Mesenchymal stem cell (in vitro differentiated cells and primary cell): ENCODE results near the gene PDCD6IP.

ENCODE experiments used
- DNase-seq: peaks from one replicate; pipeline ENCODE4 v3.0.0-alpha.2; 2013
- H2AFZ ChIP-seq: one replicate; pipeline ENCODE4 v1.6.1; 2013; ENCODE audit warnings: low read depth, mild to moderate bottlenecking, control low read depth, inconsistent platforms, low read length, moderate library complexity
- H2AK5ac ChIP-seq: 2 replicates; pipeline ENCODE4 v1.6.1; 2013; ENCODE audit warnings: low read length, moderate library complexity, mild to moderate bottlenecking, inconsistent platforms; ENCODE audit not compliant: severe bottlenecking
- H2BK120ac ChIP-seq: one replicate; pipeline ENCODE4 v1.6.1; 2013; ENCODE audit warnings: low read depth, mild to moderate bottlenecking, inconsistent platforms, low read length, moderate library complexity
- H2BK12ac ChIP-seq, 2 experiments: one replicate each; pipeline ENCODE4 v1.6.1; 2013; ENCODE audit warnings: inconsistent platforms in 2 of 2, low read length in 2 of 2, mild to moderate bottlenecking in 2 of 2, moderate library complexity in 2 of 2, control low read depth in 1 of 2
- H2BK15ac ChIP-seq: one replicate; pipeline ENCODE4 v1.6.1; 2013; ENCODE audit warnings: mild to moderate bottlenecking, low read depth, inconsistent platforms; ENCODE audit not compliant: poor library complexity, severe bottlenecking
- H2BK5ac ChIP-seq: 2 replicates; pipeline ENCODE4 v1.6.1; 2013; ENCODE audit warnings: low read depth, mild to moderate bottlenecking, low read length, control low read depth, inconsistent platforms; ENCODE audit not compliant: poor library complexity, severe bottlenecking
- H3K14ac ChIP-seq, 2 experiments: one replicate each; pipeline ENCODE4 v1.6.1; 2013; ENCODE audit warnings: inconsistent platforms in 2 of 2, low read length in 2 of 2, control low read depth in 1 of 2, mild to moderate bottlenecking in 1 of 2, moderate library complexity in 1 of 2
- H3K18ac ChIP-seq, 2 experiments: one replicate each; pipeline ENCODE4 v1.6.1; 2013; ENCODE audit warnings: inconsistent platforms in 2 of 2, low read length in 2 of 2, control low read depth in 1 of 2, low read depth in 1 of 2, mild to moderate bottlenecking in 1 of 2
- H3K23ac ChIP-seq, 2 experiments: one replicate each; pipeline ENCODE4 v1.6.1; 2013; ENCODE audit warnings: inconsistent platforms in 2 of 2, low read length in 2 of 2, mild to moderate bottlenecking in 2 of 2, moderate library complexity in 2 of 2, control low read depth in 1 of 2
- H3K27ac ChIP-seq: 2 replicates; pipeline ENCODE4 v1.5.1; 2013; ENCODE audit warnings: mild to moderate bottlenecking, moderate library complexity, low read length, control low read depth, inconsistent platforms; ENCODE audit not compliant: poor library complexity, severe bottlenecking
- H3K27me3 ChIP-seq, 2 experiments: 2 replicates each; pipeline versions ENCODE4 v1.6.1 to v1.7.0; 2013; ENCODE audit warnings: low read length in 2 of 2, mild to moderate bottlenecking in 2 of 2, moderate library complexity in 2 of 2, control low read depth in 1 of 2, inconsistent platforms in 1 of 2; ENCODE audit not compliant: control insufficient read depth in 1 of 2, insufficient read depth in 1 of 2
- H3K36me3 ChIP-seq, 2 experiments: 2 replicates each; pipeline versions ENCODE4 v1.6.1 to v1.7.0; 2013; ENCODE audit warnings: low read length in 2 of 2, control low read depth in 1 of 2, inconsistent platforms in 1 of 2, low read depth in 1 of 2, mild to moderate bottlenecking in 1 of 2; ENCODE audit not compliant: insufficient read depth in 2 of 2, control insufficient read depth in 1 of 2
- H3K4ac ChIP-seq, 2 experiments: one replicate each; pipeline ENCODE4 v1.6.1; 2013; ENCODE audit warnings: inconsistent platforms in 2 of 2, low read length in 2 of 2, mild to moderate bottlenecking in 2 of 2, moderate library complexity in 2 of 2, control low read depth in 1 of 2, low read depth in 1 of 2
- H3K4me1 ChIP-seq: 2 replicates; pipeline ENCODE4 v1.6.1; 2013; ENCODE audit warnings: low read depth, low read length, control low read depth; ENCODE audit not compliant: control insufficient read depth, insufficient read depth
- H3K4me2 ChIP-seq: 2 replicates; pipeline ENCODE4 v1.6.1; 2013; ENCODE audit warnings: low read length, mild to moderate bottlenecking, inconsistent platforms; ENCODE audit not compliant: poor library complexity, severe bottlenecking
- H3K4me3 ChIP-seq, 2 experiments: 2 replicates each; pipeline versions ENCODE4 v1.5.1 to v1.7.0; 2013; ENCODE audit warnings: low read length in 2 of 2, mild to moderate bottlenecking in 2 of 2, control low read depth in 1 of 2, low read depth in 1 of 2; ENCODE audit not compliant: insufficient read depth in 1 of 2
- H3K79me1 ChIP-seq: replicated peaks from 2 replicates; pipeline ENCODE4 v1.6.1; 2013; ENCODE audit warnings: mild to moderate bottlenecking, control low read depth, low read length, inconsistent platforms; ENCODE audit not compliant: poor library complexity, severe bottlenecking
- H3K9ac ChIP-seq: 2 replicates; pipeline ENCODE4 v1.7.0; 2013; ENCODE audit warnings: mild to moderate bottlenecking, low read length, moderate library complexity
- H3K9me3 ChIP-seq: 2 replicates; pipeline ENCODE4 v1.7.0; 2013; ENCODE audit warnings: mild to moderate bottlenecking, low read length; ENCODE audit not compliant: control insufficient read depth
- H4K8ac ChIP-seq: one replicate; pipeline ENCODE4 v1.6.1; 2013; ENCODE audit warnings: inconsistent platforms, mild to moderate bottlenecking, low read length, moderate library complexity
- H4K91ac ChIP-seq: one replicate; pipeline ENCODE4 v1.6.1; 2013; ENCODE audit warnings: mild to moderate bottlenecking, low read length, inconsistent platforms
- WGBS: methylation state at CpG from one replicate; pipeline ENCODE4 v1.1.7; 2013; ENCODE audit warnings: mixed read lengths; 5-methylcytosine and 5-hydroxymethylcytosine counted together

Gene PDCD6IP

GRCh38 chr3:33826206-33826605, 27.8 kb downstream of the PDCD6IP start:
- Histone ChIP-seq H3K4me3 (no peak overlapping the region), H3K27me3 (no peaks in the 10 kb centered on the region), H3K4ac (no peak overlapping the region), H2BK12ac (no peak overlapping the region), H3K4me2 (no peak overlapping the region), H2AFZ (no peak overlapping the region), H2BK15ac (no peak overlapping the region), H4K91ac (no peak overlapping the region), H3K23ac (no peak overlapping the region), H3K9ac (peak overlapping the region; percentile 52), H3K36me3 (peaks cover 7 to 86% of the 10 kb centered on the region in 2 experiments), H3K79me1 (peaks cover 13% of the 10 kb centered on the region), H2BK120ac (no peak overlapping the region), H4K8ac (no peak overlapping the region), H3K18ac (no peak overlapping the region), H3K4me1 (no peaks in the 10 kb centered on the region), H3K14ac (no peak overlapping the region), H3K9me3 (no peaks in the 10 kb centered on the region), H3K27ac (no peak overlapping the region), H2BK5ac (no peak overlapping the region), H2AK5ac (no peak overlapping the region)
- no CpG with 5 or more reads among the region's 1 CpG for WGBS
- DNase-seq = no peak

DNA sequence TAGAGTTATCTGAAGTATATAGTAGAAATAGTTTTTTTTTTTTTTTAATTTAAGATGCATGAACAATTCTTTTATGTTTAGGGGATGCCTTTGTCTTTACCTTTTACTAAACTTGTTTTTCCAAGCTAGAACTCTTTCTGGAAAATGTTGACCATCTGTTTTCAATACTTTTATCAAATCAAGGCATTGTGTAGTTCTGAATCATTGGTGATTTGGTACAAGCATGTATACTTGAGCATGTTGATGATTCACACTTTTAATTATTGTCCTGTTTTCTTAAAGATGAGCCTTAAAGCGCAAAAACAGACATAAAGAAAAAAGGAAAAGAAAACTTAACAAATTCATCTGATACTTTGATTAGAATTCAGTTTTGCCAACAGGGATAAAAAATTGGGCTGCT, 28.3 kb downstream of the PDCD6IP start:
- DNase-seq = no peak
- H3K36me3 ChIP-seq = peaks cover 7 to 86% of the 10 kb centered on the region in 2 experiments
- no peak overlapping the region for H2BK120ac ChIP-seq
- H3K27ac ChIP-seq = no peak overlapping the region
- no CpG with 5 or more reads among the region's 1 CpG for WGBS
- peaks cover 13% of the 10 kb centered on the region for H3K79me1 ChIP-seq
- H4K91ac ChIP-seq = no peak overlapping the region
- H4K8ac ChIP-seq = no peak overlapping the region
- H3K9me3 ChIP-seq = no peaks in the 10 kb centered on the region
- no peak overlapping the region for H2BK12ac ChIP-seq
- no peak overlapping the region for H2AK5ac ChIP-seq
- no peak overlapping the region for H3K14ac ChIP-seq
- H2AFZ ChIP-seq = no peak overlapping the region
- H3K4me1 ChIP-seq = no peaks in the 10 kb centered on the region
- H3K4me2 ChIP-seq = no peak overlapping the region
- peak overlapping the region in 1 of 2 experiments; percentile 17 for H3K4me3 ChIP-seq
- no peak overlapping the region for H2BK15ac ChIP-seq
- H3K4ac ChIP-seq = no peak overlapping the region
- no peak overlapping the region for H2BK5ac ChIP-seq
- H3K27me3 ChIP-seq = no peaks in the 10 kb centered on the region
- H3K9ac ChIP-seq = peak overlapping the region; percentile 52
- no peak overlapping the region for H3K18ac ChIP-seq
- H3K23ac ChIP-seq = no peak overlapping the region

- H2BK5ac ChIP-seq = no peak overlapping the region
- WGBS = 100% methylated on average over 2 of the region's 2 CpGs
- no peak overlapping the region for H3K4ac ChIP-seq
- no peak for DNase-seq
- no peak overlapping the region for H2AK5ac ChIP-seq
- H2BK15ac ChIP-seq = no peak overlapping the region
- no peak overlapping the region for H2BK120ac ChIP-seq
- H3K9me3 ChIP-seq = no peaks in the 10 kb centered on the region
- no peaks in the 10 kb centered on the region for H3K4me1 ChIP-seq
- H2AFZ ChIP-seq = no peak overlapping the region
- H3K4me2 ChIP-seq = no peak overlapping the region
- H3K23ac ChIP-seq = no peak overlapping the region
- H2BK12ac ChIP-seq = no peak overlapping the region
- peaks cover 16% of the 10 kb centered on the region for H3K79me1 ChIP-seq
- no peak overlapping the region for H3K9ac ChIP-seq
- H4K8ac ChIP-seq = no peak overlapping the region
- H4K91ac ChIP-seq = no peak overlapping the region
- no peak overlapping the region for H3K4me3 ChIP-seq
- peaks cover 0 to 77% of the 10 kb centered on the region in 2 experiments for H3K36me3 ChIP-seq
- H3K27ac ChIP-seq = no peak overlapping the region
- H3K14ac ChIP-seq = no peak overlapping the region
- H3K27me3 ChIP-seq = no peaks in the 10 kb centered on the region
- no peak overlapping the region for H3K18ac ChIP-seq
Measured at GRCh38 chr3:33829720-33830119, 31.3 kb downstream of the PDCD6IP start.

DNA sequence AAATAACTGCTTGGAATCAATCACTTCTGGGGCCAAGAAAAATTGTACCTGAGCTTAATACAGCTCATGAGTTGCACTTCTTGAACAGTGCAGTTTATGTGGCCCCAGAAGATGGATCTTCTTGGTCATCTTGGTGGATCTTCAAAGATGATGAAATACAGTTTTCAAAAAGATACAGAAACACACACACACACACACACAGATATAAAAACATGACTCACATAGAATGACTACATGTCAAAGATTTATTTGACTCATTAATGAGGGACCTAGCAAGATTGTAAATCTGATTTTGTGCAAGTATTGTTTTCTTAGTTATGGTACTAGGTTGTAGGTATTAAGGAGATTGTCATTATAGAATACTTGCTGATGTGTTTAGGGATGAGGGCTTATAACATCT, 32.6 kb downstream of the PDCD6IP start:
- Histone ChIP-seq H3K23ac (no peak overlapping the region), H4K91ac (no peak overlapping the region), H3K9me3 (no peaks in the 10 kb centered on the region), H3K9ac (no peak overlapping the region), H2BK120ac (no peak overlapping the region), H4K8ac (no peak overlapping the region), H2AFZ (no peak overlapping the region), H3K18ac (no peak overlapping the region), H3K4me3 (no peak overlapping the region), H3K4ac (no peak overlapping the region), H3K27me3 (no peaks in the 10 kb centered on the region), H2BK5ac (no peak overlapping the region), H3K79me1 (peaks cover 21% of the 10 kb centered on the region), H2BK12ac (no peak overlapping the region), H3K27ac (no peak overlapping the region), H3K14ac (no peak overlapping the region), H2AK5ac (no peak overlapping the region), H3K36me3 (peaks cover 4 to 76% of the 10 kb centered on the region in 2 experiments), H2BK15ac (no peak overlapping the region), H3K4me2 (no peak overlapping the region), H3K4me1 (no peaks in the 10 kb centered on the region)
- DNase-seq = no peak
